GM12865 (cell line): ENCODE results near the gene PTCH1.

ENCODE experiments used
- DNase-seq: peaks from one replicate; pipeline ENCODE4 v3.0.0; 2010; ENCODE audit warnings: low read depth
- H3K4me3 ChIP-seq: 2 replicates; pipeline ENCODE4 v1.5.1; 2011; ENCODE audit warnings: mild to moderate bottlenecking, low read depth, low read length, control low read depth
- CTCF ChIP-seq: IDR thresholded peaks from 2 replicates; pipeline ENCODE4 v1.5.1; 2011; ENCODE audit warnings: low read length, control low read depth, low read depth, inconsistent platforms; ENCODE audit not compliant: insufficient read depth; ENCODE audit errors: missing control alignments

Gene PTCH1

DNA sequence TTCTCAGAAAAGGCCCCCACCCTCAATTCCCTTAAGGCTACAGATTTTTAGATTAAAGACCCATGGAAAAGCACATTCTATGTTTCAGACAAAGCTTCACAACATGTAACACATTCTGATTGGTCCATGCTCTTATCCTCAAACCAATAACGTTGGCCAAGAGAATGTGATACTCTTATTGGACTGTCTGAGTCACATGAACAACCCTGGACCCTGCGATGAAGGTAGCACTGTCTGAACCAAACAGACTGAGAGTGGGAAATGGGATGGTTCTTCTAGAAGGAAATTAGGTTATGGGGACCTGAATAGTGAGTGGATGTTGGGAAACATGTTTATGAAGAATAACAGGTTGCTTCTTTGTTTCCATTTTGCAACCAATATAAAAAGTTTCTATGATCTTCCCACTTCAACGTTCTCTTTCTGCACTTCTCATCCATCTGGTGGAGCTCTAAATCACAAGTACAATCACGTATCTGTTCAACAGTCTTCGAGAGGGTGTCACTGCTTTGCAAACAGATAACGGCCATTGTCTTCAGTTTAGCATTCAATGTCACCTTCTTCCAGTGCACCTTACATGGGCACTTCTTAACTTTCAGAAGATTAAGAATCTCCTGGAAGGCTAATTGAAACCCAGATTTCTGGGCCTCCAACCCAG is 81.6 kb downstream of the PTCH1 start:
- DNase-seq, result no peak
- TF ChIP-seq CTCF, result no peak

GRCh38 chr9:95434116-95435073 is 82.4 kb downstream of the PTCH1 start:
- H3K4me3 ChIP-seq, result no peak overlapping the region
- DNase-seq, result no peak
- TF ChIP-seq CTCF, result no peak

More for the DNA sequence above, 81.6 kb downstream of the PTCH1 start:
- H3K4me3 ChIP-seq, result no peak overlapping the region

DNA sequence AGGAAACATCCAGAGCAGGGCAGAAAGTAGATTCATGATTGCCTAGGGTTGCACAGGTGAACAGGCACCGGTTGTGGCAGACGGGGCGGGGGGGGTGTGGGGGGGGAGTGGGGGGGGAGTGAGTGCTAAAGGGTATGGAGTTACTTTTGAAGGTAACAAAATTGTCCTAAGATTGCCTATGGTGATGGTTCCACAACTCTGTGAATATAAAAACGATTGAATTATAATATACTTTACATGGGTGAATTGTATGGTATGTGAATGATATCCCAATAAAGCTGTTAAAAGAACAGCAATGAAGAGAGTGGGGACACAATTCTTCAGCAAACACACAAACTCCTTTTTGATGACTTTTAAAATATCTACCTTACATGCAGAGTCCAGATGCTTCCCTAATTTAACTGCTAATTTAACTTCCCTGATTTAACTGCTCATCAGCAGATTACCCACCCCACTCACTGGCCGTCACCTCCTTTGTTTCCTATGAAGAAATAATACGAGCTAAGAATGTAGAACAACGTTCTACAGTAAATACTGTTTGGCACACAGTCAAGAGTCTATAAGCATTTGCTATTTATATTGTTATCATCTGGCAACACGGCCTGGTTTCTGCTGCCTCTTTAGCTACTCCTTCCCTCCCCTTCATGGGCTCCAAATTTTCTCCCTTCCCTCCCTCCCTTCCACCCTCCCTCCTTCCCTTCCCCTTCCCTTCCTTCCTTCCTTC is 83.5 kb downstream of the PTCH1 start:
- no peak for DNase-seq

DNA sequence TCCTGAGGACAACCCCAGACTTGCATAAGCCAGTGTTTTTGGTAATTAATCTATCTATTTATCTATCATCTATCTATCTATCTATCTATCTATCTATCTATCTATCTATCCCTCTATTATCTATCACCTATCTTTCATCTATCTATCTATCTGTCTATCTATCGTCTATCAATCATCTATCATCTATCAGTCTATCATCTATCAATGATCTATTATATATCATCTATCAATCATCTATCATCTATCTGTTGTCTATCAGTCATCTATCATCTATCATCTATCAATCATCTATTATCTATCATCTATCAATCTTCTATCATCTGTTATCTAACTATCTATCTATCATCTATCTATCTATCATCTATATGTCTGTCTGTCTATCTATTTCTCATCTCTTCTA is 85.5 kb downstream of the PTCH1 start:
- DNase-seq, result no peak
- H3K4me3 ChIP-seq, result no peak overlapping the region
- TF ChIP-seq CTCF, result no peak

More for the DNA sequence above, 83.5 kb downstream of the PTCH1 start:
- TF ChIP-seq CTCF, result no peak
- H3K4me3 ChIP-seq, result no peak overlapping the region

DNA sequence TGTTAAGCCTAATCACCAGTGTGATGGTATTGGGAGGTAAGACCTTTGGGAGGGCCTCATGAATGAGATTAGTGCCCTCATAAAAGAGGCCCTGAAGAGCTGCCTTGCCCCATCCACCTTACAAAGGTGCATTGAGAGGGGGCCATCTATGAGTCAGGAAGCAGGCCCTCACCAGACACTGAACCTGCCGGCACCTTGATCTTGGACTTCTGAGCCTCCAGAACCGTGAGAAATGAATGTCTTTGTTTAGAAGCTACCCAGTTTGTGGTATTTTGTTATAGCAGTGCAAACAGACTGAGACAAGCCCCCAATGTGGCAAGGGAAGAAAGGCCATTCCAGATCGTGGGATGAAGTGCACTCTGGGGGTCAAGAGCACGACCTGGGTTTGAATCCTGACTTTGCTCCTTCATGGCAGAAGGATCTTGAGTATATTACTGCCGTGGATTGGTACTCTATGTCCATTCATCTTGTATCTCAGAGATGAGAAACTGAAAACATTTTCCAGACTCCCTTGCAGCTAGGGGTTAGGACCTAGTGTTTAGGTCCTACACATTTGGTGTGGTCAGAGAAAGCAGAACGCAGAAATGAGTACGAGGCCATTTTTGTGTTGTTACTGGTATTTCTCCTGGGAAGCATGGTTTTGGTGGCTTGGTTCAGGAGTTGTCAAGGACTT is 86.7 kb downstream of the PTCH1 start:
- DNase-seq, result no peak
- no peak overlapping the region for H3K4me3 ChIP-seq
- no peak for TF ChIP-seq CTCF

DNA sequence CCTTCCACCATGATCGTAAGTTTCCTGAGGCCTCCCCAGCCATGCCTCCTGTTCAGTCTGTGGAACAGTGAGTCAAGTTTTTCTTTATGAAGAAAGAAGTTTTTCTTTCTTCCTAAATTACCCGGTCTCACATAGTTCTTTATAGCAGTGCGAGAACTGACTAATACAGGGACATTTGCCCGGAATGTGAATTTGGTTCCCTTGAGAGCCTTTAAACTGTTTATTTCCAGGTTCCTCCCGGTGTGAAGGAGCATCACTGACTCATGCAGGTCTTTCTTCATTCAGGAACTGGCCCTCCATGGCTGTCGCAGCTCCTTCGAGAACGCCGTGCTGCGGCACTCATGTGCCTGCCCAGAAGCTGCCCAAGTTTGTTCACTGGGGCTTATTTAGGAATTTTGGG is 87.7 kb downstream of the PTCH1 start:
- H3K4me3 ChIP-seq, result no peak overlapping the region
- TF ChIP-seq CTCF, result no peak
- DNase-seq, result no peak
